Measurements from ENCODE around the gene CCR2. TPM values are rescaled to one million over a fixed set of nuclear protein-coding genes. Genes with fewer than 3 reads are reported as not detected.
"Not testable (repeated sequence)": the region's sequence is repeated elsewhere in the genome, so short reads cannot be mapped to it uniquely, and the experiment has no call there.

Gene CCR2
- not detected in 2 replicates for total RNA-seq

DNA sequence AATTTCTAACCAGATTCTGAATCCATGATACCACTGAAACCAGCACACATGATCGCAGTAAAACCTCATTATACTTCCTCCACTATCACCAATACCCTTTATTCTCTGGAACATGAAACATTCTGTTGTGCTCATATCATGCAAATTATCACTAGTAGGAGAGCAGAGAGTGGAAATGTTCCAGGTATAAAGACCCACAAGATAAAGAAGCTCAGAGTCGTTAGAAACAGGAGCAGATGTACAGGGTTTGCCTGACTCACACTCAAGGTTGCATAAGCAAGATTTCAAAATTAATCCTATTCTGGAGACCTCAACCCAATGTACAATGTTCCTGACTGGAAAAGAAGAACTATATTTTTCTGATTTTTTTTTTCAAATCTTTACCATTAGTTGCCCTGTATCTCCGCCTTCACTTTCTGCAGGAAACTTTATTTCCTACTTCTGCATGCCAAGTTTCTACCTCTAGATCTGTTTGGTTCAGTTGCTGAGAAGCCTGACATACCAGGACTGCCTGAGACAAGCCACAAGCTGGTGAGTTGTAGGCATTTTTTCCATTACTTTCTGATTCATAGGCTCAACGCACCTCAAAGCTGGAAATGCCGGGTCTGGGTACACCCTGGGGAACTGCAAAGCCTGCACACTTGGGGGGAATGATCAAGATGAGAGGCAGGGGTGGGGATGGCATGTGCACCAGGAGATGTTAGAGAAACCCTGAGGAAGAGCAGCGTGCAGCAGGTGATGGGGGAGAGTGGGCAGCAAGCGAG lies at the start of gene CCR2:
TSS of gene CCR2 (plus strand) at position 465 of the 764 bp plus-strand sequence. CDS start 3,417 bp downstream, outside the sequence.
- no peak for DNase-seq (ENCODE audit: low read depth, low spot score)

DNA sequence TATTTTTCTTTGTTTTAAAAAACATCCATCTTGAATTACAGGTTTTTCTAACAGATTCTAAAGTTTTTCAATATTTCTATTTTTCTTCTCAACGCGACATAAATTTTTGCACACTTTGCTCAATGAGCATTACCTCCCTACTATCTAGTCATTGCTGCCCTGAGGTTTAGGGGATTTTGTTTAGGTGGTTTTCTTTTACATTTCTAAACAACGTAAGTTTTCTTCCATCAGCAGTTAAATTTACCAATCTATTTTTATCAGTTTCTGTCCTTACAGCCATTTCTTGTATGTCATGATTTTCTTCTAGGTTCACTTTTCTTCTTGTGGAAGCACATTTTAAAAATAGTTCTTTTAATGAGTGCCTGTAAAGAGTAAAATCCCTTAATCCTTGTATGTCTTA lies 49.2 kb upstream of the CCR2 start:
- no peak for DNase-seq (ENCODE audit: low read depth, low spot score)

DNA sequence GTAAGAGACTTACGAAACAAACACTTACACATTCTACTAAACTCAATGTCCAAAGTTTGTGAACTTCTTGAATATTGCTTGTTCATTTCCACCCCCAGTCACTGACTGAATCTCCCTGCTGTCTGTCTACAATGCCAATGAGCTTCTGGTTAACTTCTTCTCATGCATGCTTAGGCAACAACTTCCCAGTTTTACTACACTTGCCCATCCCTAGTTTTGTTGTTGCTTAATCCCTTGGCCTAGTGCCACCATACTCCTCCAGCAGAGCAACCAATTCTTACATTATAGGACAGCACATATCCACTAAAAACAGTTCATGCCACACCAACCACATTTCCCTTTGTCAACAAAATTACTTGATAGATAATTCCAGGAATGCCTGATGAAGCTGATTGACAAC lies 40.9 kb upstream of the CCR2 start:
- no peak for DNase-seq (ENCODE audit: low read depth, low spot score)

DNA sequence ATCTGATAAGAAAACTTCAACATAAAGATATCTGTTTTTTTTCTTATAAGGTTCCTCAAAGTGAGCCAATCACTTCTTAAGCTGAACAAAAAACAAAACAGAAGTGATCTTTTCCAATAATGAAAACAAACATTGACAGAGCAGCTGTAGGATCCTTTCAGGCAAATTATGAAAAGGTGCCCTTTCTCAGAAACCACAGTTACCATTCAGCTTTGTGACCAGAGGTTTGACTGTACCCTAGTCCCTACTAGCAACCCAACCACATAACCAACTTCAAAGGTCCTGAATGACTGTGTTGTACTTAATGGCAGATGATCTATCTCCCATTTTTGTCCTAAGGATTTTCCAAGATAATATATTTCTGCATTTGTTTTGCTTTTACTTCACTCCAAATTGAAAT lies 39.4 kb upstream of the CCR2 start:
- DNase-seq (ENCODE audit: low read depth, low spot score) = no peak

DNA sequence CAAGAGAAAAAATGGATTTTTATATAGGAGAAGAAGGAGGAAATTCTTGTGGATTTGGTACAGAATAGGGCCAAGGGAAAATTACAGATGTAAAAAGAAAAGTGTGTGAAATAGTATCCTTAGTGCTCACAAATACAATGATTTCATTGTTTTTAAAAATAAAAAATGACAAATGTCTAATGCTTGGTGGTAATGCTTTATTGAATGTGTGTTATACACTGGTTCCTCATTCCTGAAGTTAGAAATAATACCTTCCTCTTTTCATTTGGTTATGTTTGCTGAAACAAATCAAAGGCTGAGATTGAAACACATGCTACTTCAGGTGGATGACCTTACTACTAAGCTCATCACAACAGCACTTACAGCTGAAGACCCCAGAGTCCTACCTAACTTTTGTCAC lies 37.7 kb upstream of the CCR2 start:
- no peak for DNase-seq (ENCODE audit: low read depth, low spot score)

DNA sequence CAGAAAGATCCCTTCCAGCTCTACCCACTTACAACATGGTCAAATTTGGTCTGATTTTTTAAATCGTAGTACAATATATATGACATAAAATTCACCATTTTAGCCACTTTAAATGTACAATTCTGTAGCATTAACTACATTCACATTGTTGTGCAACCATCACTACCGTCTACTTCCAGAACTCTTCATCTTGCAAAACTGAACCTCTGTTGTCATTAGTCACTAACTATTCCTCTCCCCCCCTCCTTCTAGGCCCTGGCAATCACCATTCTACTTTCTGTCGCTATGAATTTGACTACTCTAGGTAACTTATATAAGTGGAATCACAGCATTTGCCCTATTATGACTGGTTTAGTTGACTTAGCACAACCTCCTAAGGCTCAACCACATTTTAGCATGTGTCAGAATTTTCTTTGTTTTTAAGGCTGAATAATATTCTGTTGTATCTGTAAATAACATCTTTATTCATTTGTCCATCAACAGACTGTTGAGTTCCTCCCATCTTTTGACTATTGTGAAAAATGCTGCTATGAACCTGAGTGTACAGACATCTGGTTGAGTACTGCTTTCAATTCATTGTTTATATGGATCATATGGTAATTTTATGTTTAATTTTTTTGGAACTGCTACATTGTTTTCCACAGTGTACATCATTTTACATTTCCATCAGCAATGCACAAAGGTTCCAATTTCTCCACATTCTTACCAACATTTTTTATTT lies 35.5 kb upstream of the CCR2 start:
- DNase-seq (ENCODE audit: low read depth, low spot score) = no peak

DNA sequence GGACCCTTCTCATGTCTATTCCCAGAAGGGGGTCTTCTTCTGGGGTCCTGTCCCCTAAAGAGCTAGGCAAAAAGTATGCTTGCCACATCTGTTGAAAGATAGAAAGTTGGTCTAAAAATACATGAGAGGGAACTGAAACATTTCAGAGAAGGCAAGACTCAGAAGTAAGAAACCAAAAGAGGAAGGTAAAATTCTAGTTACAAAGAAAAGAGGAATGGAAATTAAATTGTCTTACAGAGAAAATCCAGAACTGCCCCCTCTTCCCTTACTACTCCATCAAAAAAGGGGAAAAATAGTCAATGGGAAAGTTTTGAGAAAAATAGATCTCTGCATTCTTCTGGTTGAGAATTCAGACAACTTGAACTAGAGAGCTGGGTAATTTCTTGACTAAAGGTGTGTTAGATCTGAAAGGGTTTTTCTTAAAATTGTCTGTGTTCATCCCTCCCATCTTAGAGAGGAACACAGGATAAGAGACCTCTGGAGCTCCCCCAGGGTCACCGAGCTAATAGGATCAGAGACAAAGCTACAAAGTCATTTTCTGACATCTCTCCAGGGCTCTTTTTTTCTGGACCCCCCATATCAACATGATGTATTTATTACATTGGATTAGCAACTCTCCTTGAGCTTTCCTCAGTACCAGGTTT lies 32.3 kb upstream of the CCR2 start:
- no peak for DNase-seq (ENCODE audit: low read depth, low spot score)

DNA sequence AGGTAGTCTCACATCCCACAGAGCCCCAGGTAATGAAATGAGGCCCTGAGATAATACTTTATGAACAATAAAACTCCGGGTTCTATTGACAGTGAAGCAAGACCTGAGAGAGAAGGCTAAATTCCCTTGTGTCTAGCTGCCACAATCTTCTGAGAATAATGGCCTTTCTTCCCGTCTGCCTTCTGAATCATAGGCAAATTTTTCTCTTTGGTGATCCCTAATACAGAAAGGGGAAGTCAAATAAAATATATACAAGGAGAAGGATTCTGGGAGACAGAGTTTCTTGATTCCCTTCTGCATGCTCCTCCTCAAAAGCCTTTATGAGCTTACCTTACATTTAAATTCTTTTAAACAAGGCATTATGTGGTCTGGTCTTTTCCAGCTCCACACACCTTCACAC lies 29.9 kb upstream of the CCR2 start:
- no peak for DNase-seq (ENCODE audit: low read depth, low spot score)

DNA sequence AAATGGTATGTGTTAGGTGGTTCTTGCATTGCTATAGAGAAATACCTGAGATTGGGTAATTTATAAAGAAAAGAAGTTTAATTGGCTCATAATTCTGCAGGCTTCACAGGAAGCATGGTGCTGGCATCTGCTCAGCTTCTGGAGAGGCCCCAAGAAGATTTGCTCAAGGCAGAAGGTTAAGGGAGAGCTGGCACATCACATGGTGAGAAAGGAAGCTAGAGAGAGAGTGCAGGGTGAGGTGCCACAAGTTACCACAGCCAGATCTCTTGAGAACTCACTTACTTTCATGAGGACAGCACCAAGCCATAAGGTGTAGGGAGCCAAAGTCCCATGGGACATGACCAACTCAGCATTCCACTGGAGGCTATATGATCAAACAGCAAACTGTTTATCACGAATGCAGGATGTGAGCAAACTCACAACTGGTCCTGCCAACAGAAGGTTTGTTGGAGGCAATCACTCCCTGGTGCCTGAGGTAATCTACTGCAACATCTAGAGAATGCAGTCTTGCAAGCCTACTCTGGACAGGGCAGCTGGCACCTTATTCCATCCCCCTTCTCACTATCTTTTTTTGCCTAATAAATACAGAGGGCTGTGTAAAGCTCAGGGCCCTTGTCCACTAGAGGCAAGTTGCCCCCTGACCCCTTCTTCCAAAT lies 28.1 kb upstream of the CCR2 start:
- DNase-seq (ENCODE audit: low read depth, low spot score) = no peak

DNA sequence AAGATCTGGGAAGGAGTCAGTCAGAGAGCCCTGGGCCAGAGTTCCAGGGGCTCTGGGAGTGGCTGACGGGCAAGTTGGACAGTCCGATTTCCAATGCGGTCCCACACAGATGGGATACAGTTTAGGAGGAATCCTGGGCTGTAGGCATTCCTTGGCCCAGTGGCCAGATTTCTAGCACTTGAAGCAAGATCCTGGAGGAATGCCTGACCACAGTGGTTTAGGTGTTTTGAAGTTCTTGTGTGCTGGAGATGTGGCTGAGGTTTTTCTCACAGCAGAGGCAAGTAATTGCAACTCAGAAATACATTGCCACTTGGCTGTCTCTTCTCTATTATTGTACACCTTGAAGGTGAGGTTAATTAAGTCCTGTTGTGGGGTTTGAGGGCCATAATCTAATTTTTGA lies 23.2 kb upstream of the CCR2 start:
- not testable (repeated sequence) for DNase-seq (ENCODE audit: low read depth, low spot score)

DNA sequence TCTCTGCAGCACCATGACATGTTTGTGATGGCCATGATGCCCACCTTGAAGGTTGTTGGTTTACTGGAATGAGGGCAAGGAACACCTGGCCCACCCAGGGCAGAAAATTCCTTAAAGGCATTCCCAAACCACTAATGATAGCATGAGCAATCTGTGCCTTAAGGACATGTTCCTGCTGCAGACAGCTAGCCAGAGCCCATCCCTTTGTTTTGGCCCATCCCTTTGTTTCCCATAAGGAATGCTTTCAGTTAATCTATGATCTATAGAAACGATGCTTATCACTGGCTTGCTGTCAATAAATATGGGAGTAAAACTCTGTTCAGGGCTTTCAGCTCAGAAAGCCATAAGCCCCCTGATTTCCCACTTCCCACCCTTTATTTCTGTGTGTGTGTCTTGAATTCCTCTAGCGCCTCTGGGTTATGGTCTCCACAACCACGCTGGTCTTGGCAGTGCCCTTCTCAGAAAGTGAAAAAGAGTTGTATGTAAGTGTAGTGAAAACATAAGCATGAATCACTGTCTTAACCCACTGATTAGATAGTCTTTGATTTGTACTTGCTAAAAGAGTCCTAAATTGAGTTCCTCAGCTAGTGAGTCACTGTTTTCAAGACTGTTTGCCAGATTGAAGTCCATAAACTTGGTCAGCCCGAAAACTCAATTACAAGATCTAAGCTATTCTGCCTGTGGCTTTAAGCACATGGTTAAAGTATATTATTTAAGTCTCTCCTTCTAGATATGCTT lies 19.0 kb upstream of the CCR2 start:
- DNase-seq (ENCODE audit: low read depth, low spot score) = no peak

DNA sequence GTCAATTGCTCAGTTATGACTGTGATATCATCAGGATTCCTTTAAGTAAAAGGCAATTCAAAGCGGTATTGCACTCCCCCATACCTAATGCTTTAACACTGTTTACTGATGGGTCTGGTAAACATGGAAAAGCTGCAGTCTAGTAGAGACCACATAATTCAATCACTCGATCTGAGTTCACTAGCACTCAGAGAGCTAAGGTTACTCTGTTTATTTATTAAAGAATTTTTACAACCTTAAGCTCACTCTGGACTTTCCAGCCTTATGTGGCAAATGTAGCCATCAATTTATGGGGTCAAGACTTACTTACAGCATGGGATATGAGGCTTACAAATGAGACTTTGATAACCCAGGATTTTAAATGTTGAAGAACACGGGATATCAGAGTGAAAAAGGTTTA lies 18.4 kb upstream of the CCR2 start:
- DNase-seq (ENCODE audit: low read depth, low spot score) = no peak

DNA sequence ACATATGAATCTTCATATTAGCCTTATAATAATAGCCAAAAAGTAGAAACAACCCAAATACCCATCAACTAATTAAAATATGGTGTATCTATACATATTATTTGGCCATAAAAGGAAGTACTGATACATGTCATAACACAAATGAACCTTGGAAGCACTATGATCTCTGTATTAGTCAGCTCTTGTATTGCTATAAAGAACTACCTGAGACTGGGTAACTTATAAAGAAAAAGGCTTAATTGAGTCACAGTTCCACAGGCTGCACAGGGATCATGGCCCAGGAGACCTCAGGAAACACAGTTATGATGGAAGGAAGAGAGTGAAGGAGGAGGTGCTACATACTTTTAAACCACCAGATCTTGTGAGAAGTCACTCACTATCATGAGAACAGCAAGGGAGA lies 16.0 kb upstream of the CCR2 start:
- DNase-seq (ENCODE audit: low read depth, low spot score) = no peak

DNA sequence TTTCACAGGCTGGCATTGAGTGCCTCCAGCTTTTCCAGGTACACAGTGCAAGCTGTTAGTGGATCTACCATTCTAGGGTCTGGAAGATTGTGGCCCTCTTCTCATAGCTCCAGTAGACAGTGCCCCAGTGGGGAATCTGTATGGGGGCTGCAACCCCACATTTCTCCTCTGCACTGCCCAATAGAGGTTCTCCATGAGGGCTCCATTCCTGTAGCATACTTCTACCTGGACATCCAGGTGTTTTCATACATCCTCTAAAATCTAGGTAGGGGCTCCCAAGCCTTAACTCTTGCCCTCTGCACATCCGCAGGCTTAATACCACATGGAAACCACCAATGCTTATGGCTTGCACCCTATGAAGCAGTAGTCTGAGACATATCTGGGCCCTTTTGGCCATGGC lies 15.1 kb upstream of the CCR2 start:
- DNase-seq (ENCODE audit: low read depth, low spot score) = no peak

DNA sequence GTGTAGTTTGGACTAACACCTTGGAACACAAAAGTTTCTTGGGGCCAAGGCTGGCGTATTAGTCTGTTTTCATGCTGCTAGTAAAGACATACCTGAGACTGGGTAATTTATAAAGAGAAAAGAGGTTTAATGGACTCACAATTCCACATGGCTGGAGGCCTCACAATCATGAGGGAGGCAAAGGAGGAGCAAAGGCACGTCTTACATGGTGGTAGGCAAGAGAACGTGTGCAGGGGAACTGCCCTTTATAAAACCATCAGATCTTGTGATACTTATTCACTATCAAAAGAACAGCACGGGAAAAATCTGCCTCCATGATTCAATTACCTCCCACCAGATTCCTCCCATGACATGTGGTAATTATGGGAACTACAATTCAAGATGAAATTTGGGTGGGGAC lies 9.4 kb upstream of the CCR2 start:
- no peak for DNase-seq (ENCODE audit: low read depth, low spot score)

DNA sequence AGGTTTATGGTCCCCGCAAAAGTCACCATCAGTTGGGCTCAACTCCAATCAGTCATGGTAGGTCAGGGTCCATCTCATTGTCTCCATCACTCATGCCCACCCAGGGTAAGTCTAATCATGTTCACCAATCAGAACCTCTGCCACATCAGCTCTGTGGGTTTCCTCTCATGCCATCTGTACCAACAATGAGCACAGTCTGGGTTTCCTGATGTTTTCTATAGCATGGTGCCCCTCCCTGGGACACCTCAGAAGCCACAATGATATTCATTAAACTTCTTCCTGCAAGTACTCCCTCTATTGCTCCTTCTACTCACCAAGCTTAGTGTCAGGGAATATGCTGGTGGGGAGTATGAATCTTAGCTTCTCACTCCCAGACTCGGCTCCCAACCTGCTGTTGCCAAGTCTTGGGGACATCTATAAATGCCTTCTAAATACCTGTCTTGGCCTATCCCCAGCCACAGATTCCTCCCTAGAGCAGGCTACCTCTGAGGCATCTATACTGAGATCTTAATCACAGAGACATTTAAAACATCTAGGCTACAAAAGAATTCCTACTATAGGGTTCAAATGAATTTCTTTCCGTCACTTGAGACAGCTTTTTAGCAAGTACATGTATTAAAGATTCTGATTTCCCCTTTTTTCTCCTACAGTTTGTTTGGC lies 5.0 kb upstream of the CCR2 start:
- DNase-seq (ENCODE audit: low read depth, low spot score) = no peak

DNA sequence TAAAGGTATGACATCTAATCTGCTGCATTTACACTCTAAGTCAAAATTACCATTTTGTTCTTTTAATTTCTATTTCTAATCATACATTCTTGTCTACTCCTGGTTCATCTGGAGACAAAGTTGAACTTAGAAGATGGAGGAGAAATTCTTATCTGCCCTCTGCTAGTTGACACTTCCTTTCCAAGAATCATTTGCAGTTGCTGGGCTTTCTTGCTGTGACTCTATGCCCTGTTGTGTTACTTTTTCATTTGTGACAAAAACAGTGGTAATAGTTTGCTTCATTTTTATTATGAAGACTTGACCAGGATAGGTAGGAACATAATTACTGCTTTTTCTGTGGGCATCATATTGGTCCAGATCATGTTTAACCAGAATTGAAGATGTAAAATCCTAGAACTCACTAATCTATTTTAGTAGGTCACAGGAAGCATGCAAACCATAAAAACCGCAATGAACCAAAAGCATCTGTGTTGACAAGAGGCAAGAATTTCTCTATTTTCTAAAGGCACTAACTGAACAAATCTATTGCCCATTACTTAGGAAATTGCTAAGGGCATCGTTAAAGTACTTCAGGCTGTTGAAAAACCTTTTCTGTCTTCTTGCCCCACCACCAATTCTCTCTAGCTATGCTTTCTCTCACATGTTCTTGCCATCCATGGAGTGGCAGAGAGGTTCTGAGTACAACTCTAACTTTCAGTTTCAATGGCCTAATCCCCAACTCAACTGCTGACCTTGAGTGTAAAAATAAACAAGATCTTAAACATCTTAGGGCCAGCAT lies 4.2 kb upstream of the CCR2 start:
- no peak for DNase-seq (ENCODE audit: low read depth, low spot score)

DNA sequence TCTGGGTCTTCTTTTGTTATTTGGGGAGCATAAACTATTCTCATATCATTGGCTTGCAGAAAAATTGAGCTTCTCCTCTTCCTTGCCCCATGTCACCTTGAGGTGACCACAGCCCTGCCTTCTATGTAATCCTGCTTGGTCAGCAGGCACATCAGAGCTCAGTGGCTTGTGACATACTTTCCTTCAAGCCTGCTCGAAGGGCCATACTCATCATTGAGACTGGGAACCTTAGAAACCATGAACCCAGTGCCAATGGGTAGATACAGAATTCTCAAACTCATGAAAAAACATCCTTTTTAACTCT lies 3.7 kb upstream of the CCR2 start:
- DNase-seq (ENCODE audit: low read depth, low spot score) = no peak

DNA sequence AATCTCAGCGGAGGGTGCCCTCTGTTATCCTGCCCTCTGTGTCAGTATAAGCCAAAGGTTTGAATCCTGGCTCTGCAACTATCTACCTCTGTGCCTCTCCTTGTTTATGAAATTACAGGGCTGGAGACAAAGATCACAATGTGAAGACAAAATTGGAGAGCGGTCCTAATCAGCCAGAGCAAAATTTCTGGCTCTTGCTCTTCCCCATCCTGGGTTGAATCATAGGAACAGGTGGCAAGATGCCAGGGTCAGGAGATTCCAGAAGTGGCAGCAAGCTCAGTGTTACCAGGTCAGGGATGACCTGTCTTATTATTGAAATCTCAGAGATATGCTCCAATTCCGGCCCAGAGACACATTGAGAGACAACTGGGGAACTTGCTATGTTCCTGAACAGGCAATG lies 2.3 kb upstream of the CCR2 start:
- no peak for DNase-seq (ENCODE audit: low read depth, low spot score)

DNA sequence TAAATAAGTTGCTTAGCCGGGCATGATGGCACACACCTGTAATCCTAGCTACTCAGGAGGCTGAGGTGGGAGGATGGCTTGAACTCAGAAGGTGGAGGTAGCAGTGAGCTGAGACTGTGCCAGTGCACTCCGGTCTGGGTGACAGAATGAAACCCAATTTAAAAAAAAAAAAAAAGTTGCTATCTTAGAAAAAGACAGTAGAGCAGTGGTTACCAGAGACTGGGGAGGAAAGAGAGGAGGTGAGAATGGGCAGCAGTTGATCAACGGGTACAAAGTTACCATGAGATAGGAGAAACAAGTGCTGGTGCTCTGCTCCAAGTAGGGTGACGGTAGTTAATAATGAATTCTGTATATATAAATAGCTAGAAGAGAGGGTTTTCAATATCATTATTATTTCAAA lies 821 bp upstream of the CCR2 start:
- no peak for DNase-seq (ENCODE audit: low read depth, low spot score)

Data from pulmonary artery endothelial cell (primary cell).